Activated T-helper 1 cell treated with Interleukin-2 at 50 U/mL for 16 hours (primary cell): ENCODE measurements around the gene FAM110A.
"Not testable (repeated sequence)": the region's sequence is repeated elsewhere in the genome, so short reads cannot be mapped to it uniquely, and the experiment has no call there.

ENCODE experiments used
- DNase-seq: peaks from one replicate; pipeline ENCODE4 v3.0.0-alpha.2; 2020; ENCODE audit warnings: low read depth

Gene FAM110A

DNA sequence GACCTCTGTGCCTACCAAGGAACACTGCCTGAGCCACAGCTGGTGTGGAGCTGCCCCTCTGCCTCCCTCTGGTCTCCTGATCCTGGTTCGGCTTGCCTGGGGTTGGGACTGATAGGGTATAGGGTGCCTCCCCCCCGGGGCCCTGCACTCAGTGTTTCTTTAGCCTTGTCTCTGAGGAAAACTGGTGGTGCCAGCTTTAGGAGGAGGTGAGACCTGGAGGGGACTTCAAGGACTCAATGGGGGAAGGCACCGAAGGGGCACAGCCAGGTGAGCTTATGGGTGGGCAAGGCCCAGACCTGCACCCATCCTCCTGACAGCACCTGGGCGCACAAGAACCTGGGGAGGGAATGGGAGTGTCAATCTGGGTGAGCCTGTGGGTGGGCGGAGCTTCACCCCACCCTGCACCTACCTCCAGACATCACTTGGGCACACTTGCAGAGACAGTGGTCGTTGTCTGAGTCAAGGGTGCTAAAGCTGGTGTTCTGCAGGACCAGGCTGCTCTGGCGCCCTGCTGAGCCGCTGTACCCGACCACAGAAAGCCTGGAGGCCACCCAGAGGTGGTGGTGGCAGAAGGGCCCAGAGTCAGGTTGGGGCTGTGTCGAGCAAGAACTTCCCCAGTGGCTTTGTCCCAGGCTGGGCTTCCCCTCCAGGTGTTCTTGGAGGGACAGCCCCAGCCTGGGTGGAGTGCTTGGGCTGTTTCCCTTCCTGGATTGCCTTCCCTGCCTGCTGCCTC, 40.5 kb downstream of the FAM110A start:
- no peak for DNase-seq

DNA sequence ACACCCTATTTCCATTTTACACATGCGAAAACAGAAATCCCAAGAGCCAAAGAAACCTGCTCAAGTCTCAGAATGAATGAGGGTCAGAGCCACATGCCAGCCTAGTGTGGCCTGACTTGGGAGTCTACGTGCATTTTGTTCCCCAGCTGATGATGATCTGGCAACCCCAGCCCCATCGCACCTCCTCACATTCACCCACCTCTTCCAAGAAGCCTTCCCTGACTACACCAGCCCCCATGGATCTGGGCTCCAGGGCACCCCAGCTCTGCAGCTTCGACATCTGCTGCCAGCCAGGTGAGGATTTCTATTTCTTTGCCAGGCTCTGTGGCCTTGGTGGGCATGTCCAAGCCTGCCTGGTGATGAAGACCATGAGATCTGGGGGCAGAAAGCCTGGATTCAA, 41.6 kb downstream of the FAM110A start:
- DNase-seq, result no peak

- no peak for DNase-seq
Observed at GRCh38 chr20:877814-878213, 44.3 kb downstream of the FAM110A start.

DNA sequence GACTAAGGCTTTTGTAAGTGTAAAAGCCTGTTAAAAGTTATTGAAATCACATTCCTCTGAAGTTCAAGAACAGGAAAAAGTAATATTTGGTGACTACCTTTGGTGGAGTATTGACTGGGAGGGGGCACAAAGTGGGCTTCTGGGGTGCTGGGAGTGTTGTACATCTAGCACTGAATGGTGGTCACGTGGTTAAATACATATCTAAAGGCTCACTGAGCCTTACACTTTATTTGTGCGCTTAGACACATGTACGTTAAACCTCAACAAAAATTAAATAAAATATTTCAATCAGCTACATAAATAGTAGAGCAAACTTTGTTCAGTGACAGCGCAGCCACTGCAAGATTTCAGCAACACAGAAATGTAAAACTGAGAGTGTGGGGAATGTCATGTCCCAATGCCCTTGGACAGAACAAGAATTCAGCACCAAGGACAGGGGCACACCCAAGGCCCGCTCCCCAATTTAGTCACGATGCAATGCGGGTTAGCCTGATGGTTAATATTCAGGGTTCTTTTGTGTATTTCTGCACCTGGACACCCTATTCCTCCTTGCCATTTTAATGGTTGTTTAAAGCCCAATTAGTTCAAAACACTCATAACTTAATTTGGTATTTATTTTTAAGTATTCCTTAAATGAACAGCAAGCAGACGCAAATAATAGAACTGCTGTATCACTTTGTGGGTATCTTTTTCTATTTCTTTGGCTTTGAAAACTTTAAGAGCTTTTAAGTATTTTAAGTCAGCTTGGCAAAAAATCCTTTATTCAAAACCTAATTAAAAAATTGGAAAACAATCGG, 45.2 kb downstream of the FAM110A start:
- no peak for DNase-seq

DNA sequence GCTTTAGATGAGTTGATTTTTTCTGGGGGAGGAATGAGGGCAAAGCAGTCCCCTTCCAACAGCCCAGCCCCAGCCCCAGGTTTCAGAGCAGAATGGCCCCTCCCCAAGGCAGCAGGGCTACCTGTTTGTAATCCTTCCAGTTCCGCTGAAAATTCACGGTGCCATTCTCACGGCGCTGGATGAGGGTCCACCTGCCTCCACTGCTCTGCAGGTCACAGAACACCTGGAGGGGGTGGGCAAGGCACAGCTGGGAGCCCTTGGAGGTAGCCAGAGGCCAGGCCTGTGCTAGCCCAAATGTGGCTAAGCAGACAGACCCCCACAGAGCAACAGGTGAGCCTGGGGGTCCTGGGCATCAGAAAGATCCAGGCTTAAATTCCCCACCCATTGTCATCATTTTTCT, 46.1 kb downstream of the FAM110A start:
- DNase-seq, result no peak

- no peak for DNase-seq
Observed at GRCh38 chr20:881051-881782, 47.7 kb downstream of the FAM110A start.

DNA sequence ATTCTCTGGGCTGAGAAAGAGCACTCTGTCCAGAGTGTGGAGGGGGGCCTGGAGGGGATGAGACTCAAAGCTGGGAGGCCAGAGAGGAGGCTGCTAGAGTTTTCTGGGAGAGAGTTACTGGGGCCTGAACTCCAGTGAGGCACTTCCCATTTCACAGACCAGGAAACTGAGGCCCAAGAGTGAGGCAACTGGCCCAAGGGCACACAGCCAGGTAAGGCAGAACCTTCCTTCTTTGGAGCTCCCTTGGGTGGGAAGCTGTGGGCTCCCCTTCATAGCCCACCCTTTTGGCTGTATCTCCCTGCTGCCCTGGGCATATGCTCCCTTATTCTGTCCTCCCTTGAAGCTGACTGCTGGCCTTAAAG, 48.2 kb downstream of the FAM110A start:
- DNase-seq, result no peak

GRCh38 chr20:884983-885952, 51.8 kb downstream of the FAM110A start:
- DNase-seq, result no peak

GRCh38 chr20:887137-887536, 53.6 kb downstream of the FAM110A start:
- DNase-seq, result no peak

DNA sequence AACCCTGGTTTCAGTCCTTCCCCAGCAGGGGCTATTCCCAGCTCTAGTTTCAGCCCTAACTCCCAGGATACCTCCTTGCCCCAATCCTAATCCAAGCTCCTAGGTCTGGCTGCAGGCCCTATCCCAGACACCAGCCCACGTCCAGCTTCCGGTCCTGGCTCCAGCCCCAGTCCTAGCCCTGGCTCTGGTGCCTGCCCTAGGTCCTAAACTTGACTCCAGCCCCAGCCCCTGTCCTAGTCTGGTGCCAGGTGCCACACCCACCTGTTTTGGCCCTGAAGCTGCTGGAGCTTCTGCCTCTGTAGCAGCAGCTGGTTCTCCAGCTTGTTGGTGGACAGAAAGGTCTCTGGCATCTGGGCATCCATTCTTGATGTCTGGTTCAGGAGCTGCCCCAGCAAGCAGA, 54.5 kb downstream of the FAM110A start:
- DNase-seq, result no peak

GRCh38 chr20:889106-889505, 55.6 kb downstream of the FAM110A start:
- no peak for DNase-seq

- DNase-seq, result no peak
Observed at GRCh38 chr20:889932-890463, 56.5 kb downstream of the FAM110A start.

DNA sequence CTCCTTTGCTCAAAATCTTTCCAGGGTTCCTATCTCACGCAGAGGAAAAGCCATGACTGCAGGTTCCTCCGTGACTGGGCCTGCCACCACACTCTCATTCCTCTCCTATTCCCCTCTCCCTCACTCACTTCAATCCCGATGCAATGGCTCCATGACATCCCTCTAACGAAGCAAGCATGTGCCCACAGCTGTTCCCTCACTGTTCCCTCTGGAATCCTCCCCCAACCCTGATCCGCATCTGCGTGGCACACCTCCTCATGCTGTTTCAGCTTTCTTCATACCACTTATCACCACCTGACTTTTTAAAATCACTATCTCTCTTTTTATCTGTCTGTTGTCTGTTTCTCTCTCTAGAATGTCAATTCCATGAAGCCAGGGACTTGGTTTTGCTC, 57.1 kb downstream of the FAM110A start:
- DNase-seq, result no peak

- DNase-seq, result no peak
Observed at GRCh38 chr20:891058-891705, 57.7 kb downstream of the FAM110A start.

GRCh38 chr20:891706-892080, 58.2 kb downstream of the FAM110A start:
- DNase-seq, result no peak

DNA sequence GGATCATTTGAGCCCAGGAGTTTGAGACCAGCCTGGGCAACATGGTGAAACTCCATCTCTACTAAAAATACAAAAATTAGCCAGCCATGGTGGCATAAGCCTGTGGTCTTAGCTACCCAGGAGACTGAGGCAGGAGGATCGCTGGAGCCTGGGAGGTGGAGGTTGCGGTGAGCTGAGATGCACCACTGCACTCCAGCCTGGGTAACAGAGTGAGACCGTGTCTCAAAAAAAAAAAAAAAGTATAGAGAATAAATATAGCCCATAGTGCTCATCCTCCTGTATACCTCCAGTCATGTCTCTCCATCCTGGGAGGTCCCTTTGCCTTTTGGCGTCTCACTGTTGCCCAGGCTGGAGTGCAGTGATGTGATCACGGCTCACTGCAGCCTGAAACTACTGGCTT, 58.9 kb downstream of the FAM110A start:
- not testable (repeated sequence) for DNase-seq
